HG02852 (cell line): ENCODE results near the gene NAA16.
"Not testable (repeated sequence)": the region's sequence is repeated elsewhere in the genome, so short reads cannot be mapped to it uniquely, and the experiment has no call there.

Experiments used
- ATAC-seq: cut with Tn5 transposase; IDR thresholded peaks from one replicate; pipeline ENCODE4 v1.9.1; 2021; ENCODE audit warnings: mild to moderate bottlenecking, moderate library complexity; ENCODE audit not compliant: unreplicated experiment

NAA16 gene

DNA sequence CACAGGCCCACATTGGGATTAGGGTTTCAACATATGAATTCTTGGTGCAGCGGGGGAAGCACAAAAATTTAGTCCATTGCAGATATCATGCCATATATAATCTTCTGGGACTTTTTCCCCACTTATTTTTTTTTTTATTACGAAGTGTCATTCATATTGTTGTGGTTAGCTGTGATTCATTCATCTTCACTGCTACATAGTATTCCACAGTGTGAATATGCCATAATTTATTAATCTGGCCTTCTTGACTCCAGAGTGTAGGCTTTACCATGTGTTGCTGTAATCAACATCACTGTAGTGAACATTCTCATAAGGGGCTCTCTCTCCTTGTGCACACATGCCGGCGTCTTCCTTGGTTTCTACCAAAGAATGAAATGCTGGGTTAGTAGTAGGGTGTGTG, 92.9 kb downstream of the NAA16 start:
- no peak for ATAC-seq

DNA sequence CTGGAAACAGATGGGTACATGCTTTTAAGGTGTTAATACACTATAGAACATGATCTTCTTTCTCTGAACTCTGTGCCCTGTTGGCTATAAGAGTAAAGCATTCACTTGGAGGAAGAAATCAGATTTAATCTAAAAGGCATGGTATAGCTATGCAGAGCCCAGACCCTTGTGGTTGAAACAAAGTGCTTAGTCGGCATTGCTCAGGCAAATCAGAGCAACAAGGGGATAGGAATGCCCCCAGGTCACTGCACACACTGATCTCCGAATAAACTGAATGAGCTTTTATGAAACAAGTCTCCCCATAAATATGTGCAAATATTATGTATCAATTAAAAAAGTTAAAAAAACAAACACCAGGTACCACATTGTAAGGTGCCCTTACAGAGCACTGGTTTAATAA, 94.3 kb downstream of the NAA16 start:
- ATAC-seq: no peak

DNA sequence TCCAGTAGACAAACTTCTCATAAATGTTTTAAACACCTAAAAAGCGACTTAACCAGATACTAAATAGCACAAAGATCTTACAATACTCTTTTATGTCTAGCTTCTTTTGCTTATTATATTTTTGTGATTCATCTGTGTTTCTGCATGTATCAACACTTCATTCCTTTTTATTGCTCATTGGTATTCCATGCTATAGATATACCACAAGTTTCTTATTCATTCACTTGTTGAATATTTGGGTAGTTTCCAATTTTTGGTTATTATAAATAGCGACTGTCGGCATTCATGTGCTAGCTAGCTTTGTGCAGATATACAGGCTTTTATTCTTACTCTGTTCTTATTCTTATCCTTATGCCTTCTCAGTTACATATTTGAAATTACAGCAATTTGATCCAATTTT, 96.3 kb downstream of the NAA16 start:
- no peak for ATAC-seq

DNA sequence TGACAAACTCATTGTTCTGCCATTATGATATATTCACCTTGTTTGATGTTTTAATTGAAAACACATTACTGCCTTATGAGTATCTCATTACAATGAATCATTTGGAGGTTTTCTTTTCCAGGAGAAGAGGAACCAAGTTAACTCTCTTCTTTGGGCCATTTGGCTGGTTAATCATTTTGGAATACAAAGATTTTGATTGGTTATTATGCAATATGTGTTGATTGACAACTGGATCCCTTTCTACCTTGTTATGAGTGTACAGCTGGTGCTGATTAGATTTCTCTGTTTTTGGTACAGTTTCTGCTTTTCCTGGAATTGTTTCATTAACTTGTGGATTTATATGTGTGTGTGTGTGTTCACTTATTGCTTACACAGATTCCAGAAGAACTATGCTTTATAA, 97.1 kb downstream of the NAA16 start:
- no peak for ATAC-seq

DNA sequence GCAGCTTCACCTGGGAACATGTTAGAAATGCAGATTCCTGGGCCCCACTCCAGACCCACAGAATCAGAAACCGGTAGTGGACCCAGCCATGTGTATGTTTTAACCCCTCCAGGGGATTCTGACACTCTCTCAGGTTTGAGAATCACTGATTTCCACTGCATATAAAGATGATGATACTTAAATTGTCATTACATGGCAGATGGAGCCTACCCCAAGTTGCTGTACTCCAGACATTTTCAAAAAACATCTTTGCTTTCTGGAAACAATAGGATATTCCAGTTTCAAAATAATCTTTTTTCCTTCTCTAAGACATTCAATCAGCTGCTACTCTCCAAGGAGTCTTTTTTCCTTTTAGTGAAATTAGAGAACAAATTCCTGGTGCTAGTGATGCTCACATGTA, 97.7 kb downstream of the NAA16 start:
- no peak for ATAC-seq

DNA sequence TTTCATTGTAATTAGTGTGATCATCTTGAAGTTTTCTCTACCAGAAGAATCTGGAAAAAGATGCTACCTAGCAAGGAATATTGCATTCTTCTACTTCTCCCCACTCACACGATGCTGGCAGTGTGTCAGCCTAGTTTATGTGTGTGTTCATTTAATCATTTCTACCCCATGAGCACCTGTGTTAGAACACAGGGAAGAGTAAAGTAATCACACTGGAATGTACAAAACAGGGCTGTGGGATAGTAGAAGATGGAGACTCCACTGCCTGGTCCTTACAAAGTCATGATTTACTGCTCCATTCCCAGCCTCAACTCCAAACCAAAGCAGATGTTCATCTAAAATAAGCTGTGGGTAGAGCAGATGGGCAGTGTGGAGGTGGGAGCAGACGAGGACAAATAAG, 98.5 kb downstream of the NAA16 start:
- ATAC-seq: no peak

DNA sequence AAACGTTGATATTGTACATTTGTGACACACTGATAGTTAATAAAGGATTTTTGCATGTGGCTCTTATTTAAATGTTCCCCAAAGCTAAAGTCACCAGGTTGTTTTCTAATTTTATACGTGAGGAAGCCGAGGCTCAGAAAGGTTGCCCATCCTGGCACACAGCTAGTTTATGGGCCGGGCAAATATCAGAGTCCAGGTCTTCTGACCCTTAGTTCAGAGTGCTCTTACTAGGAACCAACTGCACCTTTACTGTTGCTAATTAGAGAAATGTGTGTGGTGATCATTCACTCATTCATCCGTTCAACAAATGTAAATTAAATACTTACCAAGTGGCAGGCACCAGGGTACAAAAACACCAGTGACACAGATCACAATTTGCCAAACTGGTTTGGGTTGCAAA, 100.0 kb downstream of the NAA16 start:
- ATAC-seq: no peak

DNA sequence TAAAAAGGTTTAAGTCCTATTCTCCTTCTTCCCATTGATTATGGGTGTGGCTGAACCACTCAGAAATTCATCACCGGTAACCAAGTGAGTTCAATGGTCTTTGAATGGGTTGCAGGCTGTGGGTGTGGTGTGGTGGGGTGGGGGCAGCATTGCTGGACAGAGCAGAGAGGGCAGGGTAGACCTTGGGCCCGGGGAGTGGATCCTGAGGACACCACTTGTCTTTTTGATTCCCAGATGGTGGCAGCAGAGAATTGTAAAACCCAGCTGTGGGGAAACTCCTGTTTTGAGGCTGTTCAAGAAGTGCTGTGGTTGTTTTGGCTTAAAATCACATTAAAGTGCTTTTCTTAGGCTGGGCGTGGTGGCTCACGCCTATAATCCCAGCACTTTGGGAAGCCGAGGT, 100.5 kb downstream of the NAA16 start:
- ATAC-seq: no peak

DNA sequence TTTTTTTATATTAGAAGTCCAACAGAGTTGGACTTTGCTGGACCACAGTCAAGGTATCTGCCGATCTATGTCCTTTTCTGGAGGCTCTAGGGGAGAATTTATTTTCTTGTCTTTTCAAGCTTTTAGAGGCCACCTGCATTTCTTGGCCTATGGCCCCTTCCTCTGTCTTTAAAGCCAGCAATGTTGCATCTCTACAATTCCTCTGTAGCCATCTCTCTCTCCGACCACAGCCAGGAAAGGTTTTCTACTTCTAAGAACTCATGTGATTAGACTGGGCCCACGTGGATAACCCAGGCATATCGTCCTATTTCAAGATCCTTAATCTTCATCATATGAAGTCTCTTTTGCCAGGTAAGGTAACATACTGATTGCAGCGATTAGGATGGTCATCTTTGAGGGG, 102.8 kb downstream of the NAA16 start:
- ATAC-seq: no peak

DNA sequence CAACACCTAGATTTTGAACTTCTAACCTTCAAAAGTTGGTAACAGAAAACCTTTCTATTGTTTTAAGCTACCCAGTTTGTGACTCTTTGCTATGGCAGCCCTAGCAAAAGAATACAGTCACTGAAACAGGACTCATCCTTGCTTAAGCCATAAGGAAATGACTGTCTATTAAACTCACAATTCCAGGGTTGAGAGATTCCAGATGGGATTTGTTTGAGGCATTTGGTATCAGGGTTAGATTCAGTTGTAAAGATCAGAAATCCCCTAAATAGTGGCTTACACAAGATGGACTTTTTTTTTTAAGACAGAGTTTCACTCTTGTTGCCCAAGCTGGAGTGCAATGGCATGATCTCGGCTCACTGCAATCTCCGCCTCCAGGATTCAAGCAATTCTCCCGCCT, 105.2 kb downstream of the NAA16 start:
- ATAC-seq: no peak

DNA sequence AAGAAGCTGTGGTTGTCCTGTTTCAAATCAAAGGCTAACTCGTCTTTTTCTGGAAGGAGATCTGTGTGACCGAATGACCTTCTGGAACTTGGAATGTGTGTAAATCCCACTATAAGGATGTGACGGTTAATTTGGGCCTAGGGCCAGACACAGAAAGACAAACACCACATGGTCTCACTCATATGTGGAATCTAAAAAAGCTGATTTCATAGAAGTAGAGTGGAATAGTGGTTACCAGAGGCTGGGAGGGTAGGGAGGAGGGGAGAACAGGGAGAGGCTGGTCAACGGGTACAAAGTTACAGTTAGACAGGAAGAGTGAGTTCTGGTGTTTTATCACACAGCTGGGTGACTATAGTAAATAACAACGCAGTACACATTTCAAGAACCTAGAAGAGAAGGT, 107.0 kb downstream of the NAA16 start:
- ATAC-seq: no peak

DNA sequence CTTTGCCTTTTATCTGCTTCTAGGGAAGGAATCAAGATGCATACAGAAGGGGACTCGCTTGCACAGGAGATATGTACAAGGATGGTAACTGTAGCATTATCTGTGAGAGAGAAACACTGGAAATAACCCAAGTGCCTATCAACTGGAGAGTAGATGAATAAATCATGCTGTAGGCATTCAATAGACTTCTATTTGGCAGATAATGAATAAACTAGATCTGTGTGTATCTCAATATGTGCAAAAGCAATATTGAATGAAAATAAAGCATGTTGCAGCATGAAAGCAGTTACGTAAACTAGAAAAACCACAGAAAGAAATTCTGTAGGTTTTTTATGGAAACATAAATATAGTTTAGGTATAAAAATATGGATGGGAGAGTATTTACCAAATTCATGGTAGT, 107.7 kb downstream of the NAA16 start:
- no peak for ATAC-seq

DNA sequence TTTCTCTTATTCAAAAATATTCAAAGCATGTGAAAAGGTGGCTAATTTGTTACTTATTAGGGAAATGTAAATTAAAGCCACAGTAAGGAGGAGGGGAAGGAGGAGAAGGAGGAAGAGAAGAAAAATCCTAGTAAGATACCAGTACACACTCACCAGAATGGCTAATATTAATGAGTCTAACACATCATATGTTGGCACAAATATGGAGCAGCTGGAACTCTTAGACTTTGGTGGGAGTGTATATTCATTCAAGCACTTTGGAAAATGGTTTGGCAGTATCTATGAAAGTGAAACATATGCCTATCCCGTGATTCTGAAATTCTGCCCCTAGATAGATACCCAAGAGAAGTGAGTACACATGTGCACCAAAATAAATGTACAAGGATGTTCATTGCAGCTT, 108.1 kb downstream of the NAA16 start:
- ATAC-seq: no peak

DNA sequence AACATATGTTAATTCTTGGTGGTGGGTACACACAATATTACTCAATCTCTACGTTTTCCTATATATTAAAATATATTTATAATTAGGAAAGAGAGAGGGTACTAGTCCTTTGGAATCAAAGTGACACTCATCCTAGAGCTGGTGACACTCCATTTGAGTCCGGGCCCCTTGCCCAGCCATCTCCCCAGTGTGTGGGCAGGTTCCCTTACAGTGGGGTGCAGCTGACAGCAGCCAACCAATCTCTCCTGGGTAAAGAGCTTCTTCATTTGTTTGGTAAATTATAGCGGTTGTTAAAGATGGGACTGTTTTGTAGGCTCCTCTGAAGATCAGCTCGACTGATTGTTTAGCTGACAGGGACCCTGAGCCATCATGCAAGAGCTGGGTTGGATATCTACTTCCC, 109.1 kb downstream of the NAA16 start:
- no peak for ATAC-seq

DNA sequence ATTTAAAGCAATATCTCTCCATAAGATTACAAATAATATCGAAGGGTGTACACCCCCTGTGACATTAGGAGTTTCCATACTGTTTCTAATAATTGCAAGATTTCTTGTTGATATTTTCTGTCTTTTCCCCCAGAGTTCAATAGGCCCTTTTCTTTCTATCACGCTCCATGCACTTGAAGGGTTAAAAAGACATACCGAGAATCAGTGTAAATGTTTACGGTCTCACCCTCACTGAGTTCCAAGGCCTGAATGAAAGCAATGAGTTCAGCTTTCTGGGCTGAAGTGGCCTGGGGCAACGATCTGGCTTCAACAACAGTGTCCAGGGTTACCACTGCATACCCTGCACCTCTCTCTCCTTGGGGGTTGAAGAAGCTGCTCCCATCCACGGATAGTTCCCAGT, 110.3 kb downstream of the NAA16 start:
- ATAC-seq: not testable (repeated sequence)

DNA sequence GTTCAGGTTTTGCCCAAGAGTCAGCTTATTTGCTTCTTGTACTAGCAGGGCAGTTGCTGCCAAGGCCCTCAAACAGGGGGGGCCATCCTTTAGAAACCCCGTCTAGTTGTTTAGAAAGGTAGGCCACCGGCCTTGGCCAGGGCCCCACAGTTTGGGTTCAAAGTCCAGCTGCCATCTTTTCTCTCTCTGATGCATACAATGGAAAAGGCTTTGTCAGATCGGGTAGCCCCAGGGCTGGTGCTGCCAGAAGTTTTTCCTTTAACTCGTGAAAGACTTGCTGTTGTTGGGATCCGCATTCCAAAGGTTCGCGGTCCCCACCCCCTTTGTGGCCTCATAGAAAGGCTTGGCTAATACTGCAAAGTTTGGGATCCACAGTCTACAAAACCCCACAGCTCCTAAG, 110.9 kb downstream of the NAA16 start:
- not testable (repeated sequence) for ATAC-seq

DNA sequence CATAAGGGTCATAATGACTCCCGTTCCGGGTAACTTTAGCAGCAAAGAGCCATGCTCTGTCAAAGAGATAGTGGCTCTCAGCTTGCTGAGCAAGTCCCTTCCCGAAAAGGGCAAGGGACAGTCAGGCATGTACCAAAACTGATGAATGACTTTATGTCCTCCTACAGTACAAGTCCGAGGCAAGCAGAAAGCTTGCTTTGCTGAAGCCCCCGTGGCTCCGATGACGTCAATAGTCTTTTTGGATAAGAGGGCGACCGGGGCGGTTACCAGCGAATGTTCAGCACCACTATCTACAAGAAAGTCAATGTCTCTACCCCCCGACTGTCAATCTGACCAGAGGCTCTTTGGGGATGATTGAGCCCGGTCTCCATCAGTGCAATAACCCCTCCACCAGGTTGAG, 112.2 kb downstream of the NAA16 start:
- not testable (repeated sequence) for ATAC-seq

DNA sequence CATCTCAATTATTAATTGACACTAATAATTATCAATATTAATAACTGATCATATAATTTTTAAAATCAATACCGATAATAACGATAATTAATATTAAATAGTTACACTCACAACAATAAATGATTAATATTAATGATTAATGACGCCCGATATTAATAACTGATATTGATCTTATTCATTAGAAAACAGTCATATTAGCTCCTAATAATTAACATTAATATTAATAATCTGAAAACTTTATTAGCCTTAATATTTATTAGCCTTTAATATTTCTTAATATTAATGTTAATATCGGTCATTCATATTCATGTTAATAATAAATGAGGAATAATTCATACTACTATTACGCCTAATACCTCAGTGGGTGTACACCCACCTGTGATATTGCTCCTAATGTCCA, 113.6 kb downstream of the NAA16 start:
- ATAC-seq: not testable (repeated sequence)

DNA sequence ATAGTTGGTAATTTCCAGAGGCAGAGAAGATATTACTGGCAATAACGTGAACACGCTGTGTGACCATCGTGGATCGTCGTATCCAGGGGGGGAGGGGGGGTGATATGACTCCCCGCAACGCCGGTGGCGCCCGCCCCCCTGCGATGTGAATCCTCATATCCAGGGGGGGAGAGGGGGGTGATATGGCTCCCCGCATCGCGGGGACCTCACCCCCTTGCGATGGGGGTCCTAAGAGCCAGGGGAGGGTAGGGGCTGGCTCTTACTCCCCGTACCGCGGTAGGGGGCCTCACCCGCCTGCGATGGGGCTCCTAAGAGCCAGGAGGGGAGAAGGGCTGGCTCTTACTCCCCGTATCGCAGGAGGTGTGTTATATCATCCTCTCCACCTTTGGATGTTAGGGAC, 115.0 kb downstream of the NAA16 start:
- ATAC-seq: no peak
